HG02763 (cell line): Measurements from ENCODE around the gene NAA16.

Source experiments
- ATAC-seq: cut with Tn5 transposase; IDR thresholded peaks from one replicate; pipeline ENCODE4 v1.9.1; 2021; ENCODE audit warnings: mild to moderate bottlenecking, moderate library complexity; ENCODE audit not compliant: unreplicated experiment

NAA16 gene

DNA sequence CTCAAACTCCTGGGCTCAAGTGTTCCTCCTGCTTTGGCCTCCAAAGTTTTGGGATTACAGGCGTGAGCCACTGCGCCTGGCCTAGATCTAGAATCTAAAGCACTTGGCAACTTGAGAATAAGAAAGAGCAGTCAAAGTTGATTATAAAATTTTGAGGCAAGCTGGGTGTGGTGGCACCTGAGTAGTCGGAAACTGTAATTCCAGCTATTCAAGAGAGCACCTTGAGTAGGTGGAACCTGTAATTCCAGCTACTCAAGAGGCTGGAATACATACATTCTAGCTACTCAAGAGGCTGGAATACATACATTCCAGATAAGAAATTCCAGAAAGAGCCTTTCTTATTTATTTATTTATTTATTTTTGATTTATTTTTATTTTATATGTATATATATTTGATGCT lies 8.3 kb upstream of the NAA16 start:
- ATAC-seq = no peak

DNA sequence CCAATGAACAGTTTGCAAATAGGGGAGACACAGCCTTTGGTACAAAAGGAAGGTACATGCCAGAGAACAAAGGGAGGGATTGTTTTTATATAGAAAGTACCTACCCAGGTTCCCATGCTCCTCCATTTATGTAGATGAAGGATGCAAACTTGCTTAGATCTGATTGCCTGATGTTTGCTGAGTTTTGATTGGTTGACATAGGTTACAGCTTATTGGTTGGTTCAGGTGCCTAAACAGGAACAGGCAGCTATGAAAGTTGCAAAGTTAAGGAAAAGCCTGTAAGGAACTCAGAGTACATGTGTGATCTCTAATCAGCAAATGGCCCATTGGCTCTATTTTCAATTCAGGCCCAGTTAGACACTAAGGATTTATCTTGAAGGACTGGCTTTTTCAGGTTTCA lies 6.5 kb upstream of the NAA16 start:
- no peak for ATAC-seq

DNA sequence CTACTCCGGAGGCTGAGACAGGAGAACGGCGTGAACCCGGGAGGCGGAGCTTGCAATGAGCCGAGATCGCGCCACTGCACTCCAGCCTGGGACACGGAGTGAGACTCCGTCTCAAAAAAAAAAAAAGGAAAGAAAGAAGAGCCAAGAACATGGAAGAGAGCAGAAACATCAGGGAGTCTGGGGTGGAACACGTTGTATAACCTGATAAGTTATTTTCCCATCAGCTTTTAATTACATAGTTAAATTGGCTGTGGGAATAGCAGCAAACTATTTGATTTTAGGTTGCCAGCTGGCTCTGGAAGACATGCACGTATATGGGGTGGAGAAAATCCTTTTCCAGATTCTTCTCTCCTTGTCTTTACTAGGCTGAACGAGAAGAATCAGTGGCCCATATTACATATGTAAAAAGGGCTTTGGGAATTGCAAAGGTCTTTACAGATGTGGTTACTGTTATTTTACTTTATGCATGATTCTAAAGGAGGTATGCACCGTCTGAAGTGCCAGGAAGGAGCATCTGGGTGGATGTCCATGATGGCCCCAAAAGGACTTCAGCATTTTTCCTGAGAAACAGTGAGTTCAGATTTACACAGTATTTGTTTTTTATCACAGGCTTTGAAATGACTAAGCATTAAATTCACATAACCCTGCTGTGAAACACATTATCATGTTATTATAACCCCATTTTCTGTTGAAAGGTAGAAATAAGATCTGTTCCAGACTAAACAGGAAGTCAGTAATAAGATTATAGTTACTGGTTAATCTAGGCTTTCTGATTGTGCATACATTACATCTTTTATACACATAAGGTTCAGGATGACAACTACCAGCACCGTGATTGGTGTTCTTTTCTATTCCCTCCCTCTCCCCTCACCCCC lies 4.6 kb upstream of the NAA16 start:
- no peak for ATAC-seq

DNA sequence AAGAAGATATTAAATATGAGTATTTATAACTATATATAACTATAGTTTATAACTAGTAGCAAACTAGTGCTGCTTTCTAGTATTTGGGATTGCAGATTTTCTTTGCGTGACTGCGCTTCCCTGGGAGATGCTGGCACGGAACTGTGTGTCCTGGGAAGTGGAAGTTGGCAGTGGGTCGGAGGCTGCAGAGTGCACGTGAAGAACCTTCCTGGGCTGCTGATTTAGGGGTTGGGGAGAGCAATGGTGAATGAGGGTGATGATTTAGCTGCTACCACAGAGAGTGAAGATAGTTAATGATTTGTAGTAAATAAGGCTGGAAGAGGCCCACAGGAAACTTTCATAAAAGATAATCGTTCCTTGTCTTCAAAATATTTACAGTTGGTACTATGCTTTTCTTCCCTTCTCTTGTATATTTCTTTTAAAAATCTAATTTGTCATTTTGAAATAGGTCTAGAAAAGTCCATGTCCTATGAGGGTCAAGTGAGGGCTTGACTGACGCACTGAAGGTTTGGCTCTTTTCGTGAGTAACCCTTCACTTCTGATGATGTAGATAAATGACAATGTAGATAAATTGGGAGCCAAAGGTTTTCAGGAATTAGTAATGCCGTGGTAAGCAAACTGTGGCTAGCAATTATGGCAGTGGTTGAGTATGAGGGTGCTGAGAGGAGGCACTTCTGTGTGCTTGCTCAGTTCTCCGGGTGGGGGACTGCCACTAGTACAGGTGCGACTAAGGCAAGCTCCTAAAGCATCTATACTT lies 3.0 kb upstream of the NAA16 start:
- ATAC-seq = no peak

DNA sequence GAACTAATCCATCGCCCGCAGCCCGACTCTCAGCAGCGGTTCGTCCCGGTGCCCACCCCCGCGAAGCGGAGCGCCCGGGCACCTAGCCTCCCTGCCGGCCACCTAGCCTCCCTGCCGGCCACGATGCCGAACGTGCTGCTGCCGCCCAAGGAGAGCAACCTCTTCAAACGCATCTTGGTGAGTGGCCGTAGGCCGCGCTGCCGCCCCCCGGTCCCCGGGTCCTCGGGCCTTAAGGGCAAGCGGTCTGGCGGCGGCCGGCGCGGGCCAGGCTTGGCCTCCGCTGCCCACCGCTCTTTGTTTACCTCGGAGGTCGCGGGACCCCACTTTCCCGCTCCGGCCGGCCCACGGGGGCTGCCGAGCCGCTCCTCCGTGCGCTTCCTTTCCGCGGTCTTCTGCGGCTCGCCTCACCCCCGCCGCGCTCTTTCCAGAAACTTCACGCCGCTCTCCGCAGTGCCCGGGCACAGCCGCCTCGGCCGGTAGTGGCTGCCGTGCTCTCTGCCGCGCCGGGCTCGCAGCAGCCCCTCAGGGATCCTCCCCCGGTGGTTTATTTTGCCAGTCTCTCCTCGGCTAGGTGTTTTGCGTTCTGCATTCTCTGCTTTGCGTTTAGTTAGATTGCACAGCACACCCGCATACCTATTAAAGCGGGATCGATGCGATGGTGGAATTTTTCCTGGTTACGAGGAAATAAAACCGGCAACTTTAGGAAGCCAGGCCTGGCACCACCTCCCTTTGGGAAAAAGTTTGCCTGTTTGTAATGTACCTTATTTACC lies 524 bp downstream of the NAA16 start:
- ATAC-seq = peak; percentile 46

DNA sequence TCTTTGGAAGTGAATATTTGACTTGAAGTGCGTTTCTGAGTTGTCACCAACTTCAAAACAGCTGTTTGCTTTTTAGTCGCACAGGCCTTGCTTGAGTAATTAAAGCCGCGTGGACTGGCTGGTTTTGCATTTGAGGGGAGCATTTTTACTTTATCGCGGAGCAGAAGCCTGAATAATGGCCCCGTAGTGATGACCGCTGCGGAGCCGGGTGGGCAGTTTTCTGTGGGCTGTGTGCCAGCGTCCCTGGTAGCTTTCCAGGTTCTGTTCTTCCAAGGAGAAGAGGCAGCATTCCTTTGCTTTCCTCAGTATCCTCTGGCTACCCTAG lies 1.1 kb downstream of the NAA16 start:
- ATAC-seq = no peak

DNA sequence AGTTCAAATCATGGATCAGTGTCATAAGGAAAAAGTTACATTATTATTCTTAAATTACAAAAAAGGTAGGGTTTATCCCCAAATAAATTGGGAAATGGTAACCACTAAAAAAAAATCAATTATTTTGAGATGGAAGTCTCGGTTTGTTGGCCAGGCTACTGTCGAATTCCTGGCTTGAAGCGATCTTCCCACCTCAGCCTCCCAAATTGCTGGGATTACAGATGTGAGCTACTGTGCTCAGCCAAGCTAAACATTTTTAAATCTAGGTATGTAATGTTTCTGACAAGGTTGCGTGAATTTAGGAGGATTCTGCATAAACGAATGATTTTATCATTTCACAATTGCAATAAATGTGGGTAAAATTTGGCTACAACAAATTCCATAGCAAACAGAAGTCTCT lies 2.0 kb downstream of the NAA16 start:
- ATAC-seq = no peak

DNA sequence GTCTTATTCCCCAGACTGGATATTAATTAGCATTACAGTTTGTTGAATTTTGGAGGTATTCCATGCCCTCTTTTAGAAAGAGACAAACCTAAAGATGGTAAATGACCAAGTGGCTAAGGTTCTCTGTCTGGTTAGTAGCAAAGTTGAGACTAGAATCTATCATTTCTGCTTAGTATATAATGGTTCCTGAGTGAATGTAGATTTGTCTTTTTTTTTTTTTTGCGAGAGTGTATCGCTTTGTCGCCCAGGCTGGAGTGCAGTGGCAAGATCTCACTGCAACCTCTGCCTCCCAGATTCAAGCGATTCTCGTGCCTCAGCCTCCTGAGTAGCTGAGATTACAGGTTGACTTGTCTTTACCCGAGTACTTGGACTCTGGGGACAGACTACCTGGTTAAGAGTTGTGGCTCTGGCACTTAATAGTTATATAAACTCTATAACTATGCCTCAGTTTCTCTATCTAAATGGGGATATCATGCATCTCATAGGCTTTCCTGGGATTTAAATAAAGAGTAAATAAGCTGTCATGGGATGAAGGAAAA lies 2.7 kb downstream of the NAA16 start:
- ATAC-seq = no peak

DNA sequence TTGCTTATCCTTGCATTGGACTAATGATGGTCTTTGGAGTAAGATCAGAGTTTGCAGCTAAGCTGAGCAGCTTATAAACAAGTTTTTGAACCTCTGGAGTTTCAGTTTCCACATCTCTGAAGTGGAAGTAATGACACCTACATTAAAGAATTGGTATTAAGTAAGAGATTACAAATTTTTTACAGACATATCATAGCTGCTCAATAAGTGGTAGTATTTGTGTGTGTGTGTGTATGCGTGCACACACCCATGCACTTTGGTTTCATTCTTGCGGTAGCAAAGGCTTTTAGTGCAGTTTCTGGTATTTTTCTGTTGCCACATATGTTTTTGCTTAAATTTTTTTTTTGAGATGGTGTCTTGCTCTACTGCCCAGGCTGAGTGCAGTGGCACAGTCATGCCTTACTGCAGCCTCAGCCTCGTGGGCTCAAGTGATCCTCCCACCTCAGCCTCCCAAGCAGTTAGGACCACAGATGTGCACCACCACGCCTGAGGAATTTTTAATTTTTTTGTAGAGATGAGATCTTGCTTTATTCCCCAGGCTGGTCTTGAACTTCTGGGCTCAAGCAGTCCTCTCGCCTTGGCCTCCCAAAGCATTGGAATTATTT lies 4.5 kb downstream of the NAA16 start:
- no peak for ATAC-seq

DNA sequence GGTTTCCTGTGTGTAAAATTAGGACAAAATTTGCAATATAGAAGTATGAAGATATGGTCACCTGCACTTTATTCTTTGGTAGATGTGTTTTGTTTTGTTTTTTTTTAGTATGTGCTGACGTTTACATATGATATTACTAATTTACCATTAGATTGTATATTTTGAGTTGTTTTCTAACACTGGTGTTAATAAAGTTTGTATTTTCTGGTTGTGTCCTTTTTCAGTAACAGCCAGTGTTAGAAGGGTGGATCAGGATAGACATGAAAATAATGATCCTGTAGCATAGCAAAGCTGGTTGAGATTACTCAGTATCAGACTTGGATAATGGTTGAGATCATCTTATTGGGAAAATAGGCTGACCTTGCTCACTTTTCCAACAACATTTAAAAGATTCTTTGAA lies 6.2 kb downstream of the NAA16 start:
- ATAC-seq = no peak

DNA sequence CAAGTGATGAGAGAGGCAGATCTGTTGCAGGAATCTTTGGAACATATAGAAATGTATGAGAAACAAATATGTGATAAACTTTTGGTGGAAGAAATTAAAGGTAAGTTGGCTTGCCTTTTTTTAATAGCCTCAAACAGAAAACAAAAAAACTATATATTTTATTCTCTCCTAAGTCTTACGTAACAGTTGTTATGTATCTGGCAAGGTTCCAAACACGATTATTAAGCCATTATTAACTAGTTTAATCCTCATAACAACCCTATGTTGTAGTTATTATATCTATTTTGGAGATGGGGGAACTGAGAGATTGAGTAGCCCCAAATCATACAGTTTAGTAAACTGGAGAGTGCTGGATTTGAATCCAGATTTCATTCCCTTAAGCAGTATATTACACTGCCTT lies 14.7 kb downstream of the NAA16 start:
- ATAC-seq = no peak

DNA sequence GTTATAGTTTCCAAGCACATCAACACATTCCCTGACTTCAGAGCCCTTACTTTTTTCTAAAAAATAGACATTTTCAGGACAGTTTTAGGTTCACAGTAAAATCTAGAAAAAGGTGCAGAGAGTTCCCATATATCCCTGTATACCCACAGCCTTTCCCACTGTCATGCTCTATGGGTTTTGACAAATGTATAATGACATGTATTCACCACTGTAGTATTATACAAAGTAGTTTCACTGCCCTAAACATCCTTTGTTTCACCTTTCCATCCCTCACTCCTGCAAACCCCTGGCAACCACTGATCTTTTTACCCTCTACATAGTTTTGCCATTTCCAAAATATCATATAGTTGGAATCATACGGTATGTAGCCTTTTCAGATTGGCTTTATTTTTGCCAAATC lies 15.6 kb downstream of the NAA16 start:
- ATAC-seq = no peak

DNA sequence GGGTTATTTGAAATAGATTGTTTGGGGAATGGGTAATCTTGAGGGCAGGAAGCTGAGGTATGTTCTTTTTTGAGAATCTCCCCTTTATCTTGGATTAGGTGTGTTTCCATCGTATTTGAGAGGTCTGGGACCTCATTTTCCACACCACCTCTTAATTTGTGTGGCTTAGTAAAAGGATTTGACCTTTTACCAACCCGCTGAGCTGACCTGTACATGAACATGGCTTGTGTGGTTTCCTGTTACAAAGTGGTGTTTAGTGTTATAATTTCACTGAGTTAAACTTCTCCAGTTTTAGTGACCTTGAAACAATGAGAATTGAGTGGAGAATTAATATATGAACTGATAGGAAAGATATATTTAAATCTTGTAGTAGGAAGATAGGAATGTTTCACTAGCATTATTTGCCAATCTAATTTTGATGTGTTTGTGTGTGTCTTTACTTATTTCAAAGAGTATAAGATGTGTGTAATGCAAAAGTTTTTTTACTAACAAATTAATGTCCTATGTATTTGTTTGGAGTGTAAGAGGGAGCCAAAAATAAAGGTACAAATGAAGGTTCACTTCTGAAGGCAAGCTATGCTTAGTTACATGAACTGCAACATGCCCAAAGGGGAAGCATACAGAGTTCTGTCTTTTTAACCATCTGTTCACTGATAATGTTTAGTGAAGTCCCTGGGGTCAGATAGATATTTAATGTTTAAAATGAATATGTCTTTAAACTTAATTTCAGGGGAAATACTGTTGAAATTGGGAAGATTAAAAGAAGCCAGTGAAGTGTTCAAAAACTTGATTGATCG lies 17.1 kb downstream of the NAA16 start:
- no peak for ATAC-seq

DNA sequence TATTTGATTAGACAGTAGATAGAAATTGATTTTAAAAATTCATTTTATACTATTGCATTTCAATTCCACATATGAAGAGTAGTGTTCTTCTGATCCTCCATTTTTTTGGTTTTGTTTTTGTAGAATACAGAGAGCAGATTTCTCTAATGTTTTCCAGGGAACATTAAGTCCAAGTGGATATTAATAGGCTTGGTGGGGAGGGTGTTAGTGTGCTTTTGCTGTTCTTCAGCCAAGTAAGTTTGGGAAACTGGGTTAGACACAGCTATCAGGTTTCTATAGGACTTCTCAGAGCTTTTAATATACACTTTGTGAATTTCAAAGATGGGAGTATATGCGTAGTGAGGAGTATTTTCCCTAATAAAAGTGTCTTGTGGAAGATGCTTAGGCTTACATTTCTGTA lies 21.8 kb downstream of the NAA16 start:
- no peak for ATAC-seq

DNA sequence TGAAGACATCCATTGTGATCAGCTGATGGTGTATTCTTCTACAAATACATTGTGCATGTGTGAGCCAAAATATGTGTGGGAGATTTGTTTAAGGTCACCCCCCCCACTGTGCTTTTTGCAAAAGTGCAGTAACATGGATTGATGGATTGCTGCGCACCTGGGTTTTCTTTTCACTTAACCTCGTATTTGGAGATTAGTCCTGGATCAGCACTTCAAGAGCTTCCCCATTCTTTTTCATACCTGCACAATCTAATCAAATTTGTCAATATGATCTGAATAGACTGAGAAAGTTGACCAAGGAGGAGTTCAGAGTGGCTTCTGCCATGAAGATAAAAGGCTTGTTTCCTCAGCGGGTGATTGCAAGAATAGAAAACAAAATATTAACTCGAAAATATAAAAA lies 23.7 kb downstream of the NAA16 start:
- no peak for ATAC-seq

DNA sequence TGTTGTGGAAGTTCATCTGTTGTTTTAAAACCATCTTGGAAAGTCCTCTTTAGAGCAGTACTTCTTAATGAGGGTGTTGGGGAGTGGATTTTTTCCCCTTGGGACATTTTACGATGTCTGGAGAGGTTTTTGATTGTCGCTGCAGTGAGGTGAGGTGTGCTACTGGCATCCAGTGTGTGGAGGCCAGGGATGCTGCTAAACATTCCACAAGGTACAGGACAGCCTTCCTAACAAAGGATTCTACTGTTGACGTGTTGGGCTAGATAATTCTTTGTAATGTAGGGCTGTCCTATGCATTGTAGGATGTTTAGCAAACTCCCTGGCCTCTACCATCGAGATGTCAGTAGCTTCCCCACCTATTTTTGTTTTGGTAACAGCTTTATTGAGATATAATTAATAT lies 33.3 kb downstream of the NAA16 start:
- ATAC-seq = no peak

DNA sequence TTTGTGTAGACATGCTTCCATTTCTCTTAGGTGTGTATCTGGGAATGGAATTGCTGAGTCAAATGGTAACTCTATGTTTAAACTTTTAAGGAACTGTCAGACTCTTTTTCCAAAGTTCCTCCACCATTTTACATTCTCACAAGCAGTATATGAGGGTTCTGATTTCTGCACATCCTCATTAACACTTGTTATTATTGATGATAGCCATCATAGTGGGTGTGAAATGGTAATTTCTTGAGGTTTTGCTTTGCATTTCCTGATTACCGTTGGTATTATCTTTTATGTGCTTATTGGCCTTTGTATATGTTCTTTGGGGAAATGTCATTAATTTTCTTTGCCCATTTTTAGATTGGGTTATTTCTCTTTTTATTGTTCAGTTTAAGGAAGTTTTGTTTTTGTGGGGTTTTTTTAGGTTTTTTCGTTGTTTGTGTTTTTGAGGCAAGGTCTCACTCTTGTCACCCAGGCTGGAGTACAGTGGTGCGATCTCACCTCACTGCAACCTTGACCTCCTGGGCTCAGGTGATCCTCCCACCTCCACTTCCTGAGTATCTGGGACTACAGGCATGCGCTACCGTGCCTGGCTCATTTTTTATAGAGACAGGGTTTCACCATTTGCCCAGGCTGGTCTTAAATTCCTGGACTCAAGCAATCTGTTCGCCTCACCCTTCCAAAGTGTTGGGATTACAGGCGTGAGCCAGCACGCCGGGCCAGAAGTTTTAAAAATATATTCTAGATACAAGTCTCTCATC lies 34.3 kb downstream of the NAA16 start:
- no peak for ATAC-seq

DNA sequence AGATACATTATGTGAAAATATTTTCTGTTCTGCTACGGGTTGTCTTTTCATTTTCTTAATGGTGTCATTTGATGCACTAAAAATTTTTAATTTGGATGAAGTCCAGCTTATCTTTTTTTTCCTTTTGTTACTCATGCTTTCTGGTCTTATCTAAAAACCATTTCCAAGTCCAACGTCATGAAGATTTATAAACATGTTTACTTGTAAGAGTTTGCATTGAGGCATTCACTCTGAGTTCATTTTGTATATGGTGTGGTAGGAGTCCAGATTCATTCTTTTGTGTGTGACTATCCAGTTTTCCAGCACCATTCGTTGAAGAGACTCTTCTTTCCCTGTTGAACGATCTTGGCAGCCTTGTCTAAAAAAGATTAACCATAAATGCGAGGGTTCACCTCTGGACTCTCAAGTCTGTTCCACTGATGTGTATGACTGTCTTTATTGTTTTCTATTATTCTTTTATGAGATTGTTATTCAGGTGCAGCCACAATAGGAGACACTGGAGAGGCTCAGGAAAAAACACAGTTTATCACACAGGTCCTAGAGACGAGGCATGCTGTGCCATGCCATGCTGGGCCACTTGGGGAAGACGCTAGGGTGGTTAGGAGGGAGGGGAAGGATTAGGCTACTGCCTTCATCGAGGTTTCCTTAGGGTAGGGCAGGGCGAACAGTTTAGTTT lies 35.0 kb downstream of the NAA16 start:
- ATAC-seq = no peak
